ENCODE results near the gene THRB.
"Not testable (repeated sequence)": the region's sequence is repeated elsewhere in the genome, so short reads cannot be mapped to it uniquely, and the experiment has no call there.

Gene THRB

GRCh38 chr3:24400015-24400414 is 94.6 kb downstream of the THRB start:
- DNase-seq = no peak

GRCh38 chr3:24399614-24400013 is 95.0 kb downstream of the THRB start:
- no peak for DNase-seq

- DNase-seq = not testable (repeated sequence)
Observed at GRCh38 chr3:24398712-24399111, 95.9 kb downstream of the THRB start.

GRCh38 chr3:24396338-24396737 is 98.3 kb downstream of the THRB start:
- no peak for DNase-seq

- DNase-seq = no peak
Observed at GRCh38 chr3:24394754-24395153, 99.9 kb downstream of the THRB start.

- no peak for DNase-seq
Observed at GRCh38 chr3:24393316-24393715, 101.3 kb downstream of the THRB start.

GRCh38 chr3:24390169-24391130 is 104.2 kb downstream of the THRB start:
- DNase-seq = no peak

GRCh38 chr3:24389108-24390090 is 105.3 kb downstream of the THRB start:
- no peak for DNase-seq

- DNase-seq = no peak
Observed at GRCh38 chr3:24388611-24389010, 106.0 kb downstream of the THRB start.

- no peak for DNase-seq
Observed at GRCh38 chr3:24388159-24388558, 106.5 kb downstream of the THRB start.

GRCh38 chr3:24387493-24387892 is 107.2 kb downstream of the THRB start:
- DNase-seq = no peak

- DNase-seq = no peak
Observed at GRCh38 chr3:24387000-24387399, 107.7 kb downstream of the THRB start.

GRCh38 chr3:24386458-24386857 is 108.2 kb downstream of the THRB start:
- no peak for DNase-seq

- no peak for DNase-seq
Observed at GRCh38 chr3:24385012-24385615, 109.5 kb downstream of the THRB start.

- DNase-seq = no peak
Observed at GRCh38 chr3:24382647-24383046, 112.0 kb downstream of the THRB start.

GRCh38 chr3:24379936-24380335 is 114.7 kb downstream of the THRB start:
- no peak for DNase-seq

GRCh38 chr3:24378313-24378712 is 116.3 kb downstream of the THRB start:
- DNase-seq = no peak

GRCh38 chr3:24377218-24377993 is 117.2 kb downstream of the THRB start:
- no peak for DNase-seq

GRCh38 chr3:24375947-24376384 is 118.7 kb downstream of the THRB start:
- no peak for DNase-seq

- no peak for DNase-seq
Observed at GRCh38 chr3:24374801-24375200, 119.8 kb downstream of the THRB start.

GRCh38 chr3:24373198-24373959 is 121.3 kb downstream of the THRB start:
- DNase-seq = no peak
